GM21825 (cell line): ENCODE results near the gene RAVER2.
"Not testable (repeated sequence)": the region's sequence is repeated elsewhere in the genome, so short reads cannot be mapped to it uniquely, and the experiment has no call there.

Experiments
- ATAC-seq: cut with Tn5 transposase; IDR thresholded peaks from one replicate; pipeline ENCODE4 v1.9.1; 2021; ENCODE audit warnings: mild to moderate bottlenecking, moderate library complexity; ENCODE audit not compliant: unreplicated experiment

Gene RAVER2

DNA sequence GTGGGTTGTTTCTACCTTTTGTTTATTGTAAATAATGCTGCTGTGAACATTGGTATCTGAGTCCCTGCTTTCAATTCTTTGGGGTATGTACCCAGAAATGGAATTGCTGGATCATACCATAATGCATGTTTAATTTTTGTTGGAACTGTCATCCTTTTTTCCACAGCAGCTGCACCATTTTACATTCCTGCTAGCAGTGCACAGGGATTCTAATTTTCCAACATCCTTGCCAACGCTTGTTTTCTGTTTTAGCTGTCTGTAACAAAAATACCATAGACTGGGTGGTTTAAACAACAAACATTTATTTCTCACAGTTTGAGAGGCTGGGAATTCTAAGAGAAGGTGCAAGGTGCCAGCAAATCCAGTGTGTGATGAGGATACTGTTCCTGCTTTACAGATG lies 65.1 kb downstream of the RAVER2 start:
- ATAC-seq: no peak

DNA sequence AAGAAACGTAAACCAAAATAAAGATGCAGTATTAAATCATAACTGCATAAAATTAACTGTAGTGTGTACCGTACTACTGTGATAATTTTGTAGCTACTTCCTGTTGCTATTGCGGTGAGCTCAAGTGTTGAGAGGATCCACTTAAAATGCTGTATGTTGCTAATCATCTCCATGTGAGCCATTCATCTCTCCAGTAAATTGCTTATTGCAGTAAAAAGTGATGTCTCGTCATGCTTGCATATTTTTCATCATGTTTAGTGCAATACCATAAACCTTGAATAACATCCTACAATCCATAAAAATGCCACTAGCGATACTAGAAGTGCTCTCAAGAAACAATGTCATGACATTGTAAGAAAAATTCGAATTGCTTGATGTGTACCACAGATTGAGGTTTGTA lies 66.3 kb downstream of the RAVER2 start:
- ATAC-seq: no peak

GRCh38 chr1:64814427-64814826 lies 69.6 kb downstream of the RAVER2 start:
- ATAC-seq: no peak

- not testable (repeated sequence) for ATAC-seq
These were observed 72.5 kb downstream of the RAVER2 start for GRCh38 chr1:64817364-64817763.

DNA sequence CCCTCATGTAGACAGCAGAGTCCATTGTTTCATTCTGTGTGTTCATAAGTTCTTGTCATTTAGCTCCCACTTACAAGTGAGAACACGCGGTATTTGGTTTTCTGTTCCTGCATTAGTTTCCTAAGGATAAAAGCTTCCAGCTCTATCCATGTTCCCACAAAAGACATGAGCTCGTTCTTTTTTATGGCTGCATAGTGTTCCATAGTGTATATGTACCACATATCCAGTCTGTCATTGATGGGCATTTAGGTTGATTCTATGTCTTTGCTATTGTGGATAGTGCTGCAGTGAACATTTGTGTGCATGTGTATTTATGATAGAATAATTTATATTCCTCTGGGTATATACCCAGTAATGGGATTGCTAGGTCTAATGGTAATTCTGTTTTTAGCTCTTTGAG lies 75.7 kb downstream of the RAVER2 start:
- not testable (repeated sequence) for ATAC-seq

- no peak for ATAC-seq
These were observed 77.7 kb downstream of the RAVER2 start for GRCh38 chr1:64822621-64823020.

DNA sequence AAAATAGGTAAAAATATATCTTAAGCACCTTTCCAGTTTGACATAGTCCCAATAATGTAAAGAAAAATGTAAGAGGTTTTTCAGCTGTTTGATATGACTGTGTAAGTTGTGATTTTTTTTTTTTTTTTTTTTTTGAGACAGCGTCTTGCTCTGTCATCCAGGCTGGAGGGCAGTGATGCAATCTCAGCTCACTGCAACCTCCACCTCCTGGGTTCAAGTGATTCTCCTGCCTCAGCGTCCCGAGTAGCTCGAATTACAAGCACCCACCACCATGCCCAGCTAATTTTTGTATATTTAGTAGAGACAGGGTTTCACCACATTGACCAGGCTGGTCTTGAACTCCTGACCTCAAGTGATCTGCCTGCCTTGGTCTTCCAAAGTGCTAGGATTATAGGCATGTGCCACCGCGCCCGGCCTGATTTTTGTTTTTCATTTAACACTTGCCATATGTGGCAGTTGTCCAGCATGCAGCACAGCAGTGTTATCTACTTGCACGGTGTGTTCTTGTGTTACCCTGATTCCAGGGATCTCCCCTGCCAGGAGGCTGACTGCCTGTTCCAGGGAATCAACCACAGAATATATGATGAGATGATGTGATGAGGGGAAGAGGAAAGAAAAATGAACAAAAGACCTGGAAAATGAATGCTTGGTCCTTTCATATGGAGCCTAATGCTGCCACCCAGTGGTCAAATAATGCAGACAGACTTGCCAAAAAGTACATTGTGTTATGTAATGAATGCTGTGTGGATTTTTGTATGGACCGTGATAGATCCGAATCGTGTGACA lies 79.0 kb downstream of the RAVER2 start:
- ATAC-seq: no peak

DNA sequence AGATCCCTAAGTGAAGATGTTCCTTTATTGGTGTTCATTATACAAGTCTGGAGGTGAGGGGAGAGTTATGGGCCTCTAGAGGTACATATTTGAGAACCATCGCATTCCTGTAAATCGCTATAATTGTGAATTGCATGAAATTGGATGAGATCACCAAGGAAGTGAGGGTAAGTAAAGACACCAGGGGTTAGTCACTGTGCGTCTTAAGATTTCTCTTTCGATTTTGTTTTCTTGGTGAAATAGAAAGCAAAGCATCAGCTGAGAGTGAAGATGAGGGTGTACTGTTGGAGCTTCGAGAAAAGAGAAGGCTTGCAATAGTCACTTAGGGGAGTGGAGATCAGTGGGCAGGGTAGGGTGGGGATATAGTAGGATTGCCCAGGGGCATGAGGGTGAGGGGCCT lies 82.1 kb downstream of the RAVER2 start:
- no peak for ATAC-seq

- ATAC-seq: no peak
These were observed 84.0 kb downstream of the RAVER2 start for GRCh38 chr1:64828829-64829228.

GRCh38 chr1:64829411-64830029 lies 84.6 kb downstream of the RAVER2 start:
- ATAC-seq: no peak

GRCh38 chr1:64830030-64830651 lies 85.3 kb downstream of the RAVER2 start:
- ATAC-seq: no peak

- ATAC-seq: no peak
These were observed 89.9 kb downstream of the RAVER2 start for GRCh38 chr1:64834734-64835133.

- no peak for ATAC-seq
These were observed 91.9 kb downstream of the RAVER2 start for GRCh38 chr1:64836802-64837201.

GRCh38 chr1:64838486-64838885 lies 93.6 kb downstream of the RAVER2 start:
- no peak for ATAC-seq

DNA sequence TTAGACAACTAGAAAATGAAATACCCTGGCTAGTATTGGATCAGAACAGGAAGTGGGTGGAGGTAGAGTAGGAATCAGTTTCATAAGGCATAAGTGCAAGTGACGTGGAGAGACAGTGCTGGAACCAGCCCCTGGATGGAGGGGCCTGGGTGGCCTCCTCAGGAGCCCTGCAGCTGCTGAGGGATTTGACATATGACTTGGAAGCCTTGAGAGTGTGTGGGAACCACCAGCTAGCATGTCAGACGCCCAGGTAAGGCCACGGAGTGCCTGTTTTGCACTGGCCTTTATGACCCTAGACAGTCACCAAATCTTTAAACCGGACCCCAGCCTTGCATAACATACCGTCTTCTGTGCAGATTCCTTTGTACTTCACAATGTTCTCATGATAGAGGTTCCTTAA lies 94.4 kb downstream of the RAVER2 start:
- ATAC-seq: no peak

DNA sequence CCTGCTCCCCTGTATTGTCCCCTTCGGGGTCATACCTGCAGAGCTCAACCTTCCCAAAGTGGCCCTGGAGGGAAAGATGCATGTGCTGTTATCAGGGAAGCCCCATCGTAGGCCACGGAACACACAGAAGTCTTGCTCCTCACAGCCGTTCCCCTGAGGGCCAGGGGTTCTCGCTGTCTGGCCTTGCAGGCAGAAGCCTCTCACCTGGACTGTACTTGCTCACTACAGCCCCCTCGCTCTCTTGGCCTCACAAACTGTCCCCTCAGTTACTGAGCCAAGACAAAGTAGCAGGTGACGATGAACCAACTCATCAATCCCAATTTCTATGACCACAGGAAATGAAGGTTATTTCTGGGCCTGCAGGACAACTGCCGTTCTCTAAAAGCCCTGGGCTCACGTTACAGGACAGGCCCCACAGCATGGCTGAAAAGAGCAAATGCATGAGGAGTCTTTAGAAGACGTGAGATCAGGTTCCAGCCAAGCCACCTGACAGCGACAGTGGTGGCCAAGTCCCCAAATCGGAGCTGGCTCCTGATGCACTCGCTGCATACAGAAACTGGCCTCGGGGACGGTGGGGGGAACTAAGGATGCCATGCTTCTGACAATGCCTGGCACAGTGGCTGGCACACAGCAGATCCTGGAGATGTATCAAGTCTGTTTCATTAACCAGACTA lies 95.0 kb downstream of the RAVER2 start:
- ATAC-seq: no peak

DNA sequence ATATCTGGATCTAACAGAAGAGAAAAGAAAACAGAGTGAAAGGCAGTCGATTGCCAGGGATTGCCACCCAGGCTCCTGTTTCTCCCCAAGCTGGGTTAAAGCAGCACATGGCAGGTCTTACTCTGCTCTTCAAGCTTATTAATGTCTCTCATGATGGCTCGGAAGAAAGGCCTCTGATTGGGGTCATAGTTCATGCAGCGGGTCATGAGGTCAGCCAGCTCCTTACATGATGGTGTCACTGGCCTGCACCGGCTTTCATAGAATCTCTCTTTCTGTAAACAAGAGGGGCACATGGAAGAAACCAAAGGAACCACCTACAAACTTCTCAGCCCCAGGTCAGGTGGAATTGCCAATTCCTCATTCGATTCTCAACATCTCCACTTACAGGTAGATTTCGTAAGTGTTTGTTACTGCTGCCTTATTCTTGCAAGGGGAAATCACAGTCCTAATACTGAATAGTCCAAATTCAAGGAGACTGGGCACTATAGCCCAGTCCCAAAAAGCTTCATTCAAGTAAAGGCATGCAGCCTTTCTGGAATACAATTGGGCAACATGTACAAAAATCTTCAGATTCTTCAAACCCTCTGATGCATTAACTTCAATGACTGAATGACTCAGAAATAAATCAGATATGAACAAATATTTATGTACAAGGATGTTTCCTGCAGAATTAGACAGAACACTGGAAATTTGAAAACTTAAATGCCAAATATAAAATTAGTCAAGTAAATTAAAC lies 96.6 kb downstream of the RAVER2 start:
- ATAC-seq: no peak

DNA sequence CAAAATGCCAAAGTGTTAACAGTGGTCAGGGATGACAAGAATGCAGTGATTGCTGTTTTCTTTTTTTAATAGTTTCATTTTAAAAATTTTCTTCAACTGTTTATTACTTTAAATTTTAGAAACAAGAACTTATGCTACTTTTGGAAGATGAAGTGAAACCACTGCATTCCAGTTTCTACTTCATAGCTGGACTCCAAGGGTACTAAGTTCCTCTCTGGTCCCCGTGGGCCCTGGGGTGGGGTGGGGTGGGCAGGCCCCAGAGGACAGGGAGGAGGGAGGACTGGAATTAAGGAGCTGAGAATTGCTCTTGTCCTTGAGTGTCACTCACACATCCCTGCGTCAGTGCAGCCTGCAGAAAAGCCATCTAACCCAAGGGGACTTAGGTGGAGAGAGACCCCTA lies 97.3 kb downstream of the RAVER2 start:
- no peak for ATAC-seq

DNA sequence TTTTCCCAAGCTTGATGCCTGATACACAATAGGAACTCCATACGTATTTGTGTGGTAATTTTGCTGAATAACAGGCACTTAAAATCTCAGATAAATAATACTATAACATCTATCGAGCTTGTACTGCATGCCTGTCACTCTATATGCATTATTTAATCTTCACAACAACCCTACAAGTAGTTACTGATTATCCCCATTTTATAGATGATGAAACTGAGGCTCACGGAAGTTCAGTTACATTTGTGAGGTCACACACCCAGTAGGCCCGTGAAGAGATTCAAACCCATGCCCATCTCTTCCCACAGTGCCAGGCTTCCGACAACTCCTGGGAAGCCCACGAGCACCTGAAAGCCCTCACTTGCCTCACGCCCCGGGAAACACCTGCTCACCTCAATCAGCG lies 98.8 kb downstream of the RAVER2 start:
- ATAC-seq: no peak

DNA sequence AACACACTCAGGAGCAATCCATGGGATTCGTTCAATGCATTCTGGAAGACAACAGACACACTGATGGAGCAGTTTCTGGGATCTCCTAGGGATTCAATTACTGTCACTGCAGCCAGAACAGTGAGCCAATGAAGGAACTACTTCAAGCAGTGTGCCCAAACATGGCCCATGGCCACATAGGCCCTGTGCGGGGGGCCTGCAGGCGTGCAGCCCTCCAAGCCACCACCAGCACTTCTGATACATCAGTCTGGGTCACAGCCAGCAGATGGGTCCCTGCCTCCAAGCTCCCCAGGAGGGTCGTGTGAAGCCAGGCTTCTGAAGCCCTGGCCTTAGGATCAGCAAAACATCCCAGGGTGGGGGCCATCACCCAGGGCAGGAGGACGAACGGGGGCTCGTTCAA lies 99.3 kb downstream of the RAVER2 start:
- ATAC-seq: no peak

DNA sequence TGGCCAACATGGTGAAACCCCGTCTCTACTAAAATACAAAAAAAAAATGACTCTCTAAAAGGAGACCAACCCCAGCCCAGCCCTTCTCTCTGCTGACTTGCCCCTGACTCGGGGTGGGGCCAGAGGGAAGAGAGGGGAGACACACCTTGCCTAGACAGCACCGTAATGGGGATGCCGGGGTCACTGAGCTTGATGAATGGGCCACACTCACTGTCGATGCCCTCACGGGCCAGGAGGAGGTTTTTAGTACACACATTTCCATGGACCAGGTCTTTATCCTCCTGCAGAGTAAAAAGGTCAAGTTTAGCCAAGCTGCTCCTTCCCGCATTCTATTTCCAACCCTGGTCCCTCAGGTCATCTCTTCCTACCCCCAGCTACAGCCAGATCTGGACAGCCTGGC lies 99.7 kb downstream of the RAVER2 start:
- no peak for ATAC-seq
